Mesenchymal stem cell (in vitro differentiated cells and primary cell): Measurements from ENCODE around the gene NAIF1.
A peak's percentile ranks its signal among the peaks of the same experiment; 100 is the strongest.
"Not testable (repeated sequence)": the region's sequence is repeated elsewhere in the genome, so short reads cannot be mapped to it uniquely, and the experiment has no call there.

ENCODE experiments used
- DNase-seq: peaks from one replicate; pipeline ENCODE4 v3.0.0-alpha.2; 2013
- H2AFZ ChIP-seq: one replicate; pipeline ENCODE4 v1.6.1; 2013; ENCODE audit warnings: low read depth, mild to moderate bottlenecking, control low read depth, inconsistent platforms, low read length, moderate library complexity
- H2AK5ac ChIP-seq: 2 replicates; pipeline ENCODE4 v1.6.1; 2013; ENCODE audit warnings: low read length, moderate library complexity, mild to moderate bottlenecking, inconsistent platforms; ENCODE audit not compliant: severe bottlenecking
- H2BK120ac ChIP-seq: one replicate; pipeline ENCODE4 v1.6.1; 2013; ENCODE audit warnings: low read depth, mild to moderate bottlenecking, inconsistent platforms, low read length, moderate library complexity
- H2BK12ac ChIP-seq, 2 experiments: one replicate each; pipeline ENCODE4 v1.6.1; 2013; ENCODE audit warnings: inconsistent platforms in 2 of 2, low read length in 2 of 2, mild to moderate bottlenecking in 2 of 2, moderate library complexity in 2 of 2, control low read depth in 1 of 2
- H2BK15ac ChIP-seq: one replicate; pipeline ENCODE4 v1.6.1; 2013; ENCODE audit warnings: mild to moderate bottlenecking, low read depth, inconsistent platforms; ENCODE audit not compliant: poor library complexity, severe bottlenecking
- H2BK5ac ChIP-seq: 2 replicates; pipeline ENCODE4 v1.6.1; 2013; ENCODE audit warnings: low read depth, mild to moderate bottlenecking, low read length, control low read depth, inconsistent platforms; ENCODE audit not compliant: poor library complexity, severe bottlenecking
- H3K14ac ChIP-seq, 2 experiments: one replicate each; pipeline ENCODE4 v1.6.1; 2013; ENCODE audit warnings: inconsistent platforms in 2 of 2, low read length in 2 of 2, control low read depth in 1 of 2, mild to moderate bottlenecking in 1 of 2, moderate library complexity in 1 of 2
- H3K18ac ChIP-seq, 2 experiments: one replicate each; pipeline ENCODE4 v1.6.1; 2013; ENCODE audit warnings: inconsistent platforms in 2 of 2, low read length in 2 of 2, control low read depth in 1 of 2, low read depth in 1 of 2, mild to moderate bottlenecking in 1 of 2
- H3K23ac ChIP-seq, 2 experiments: one replicate each; pipeline ENCODE4 v1.6.1; 2013; ENCODE audit warnings: inconsistent platforms in 2 of 2, low read length in 2 of 2, mild to moderate bottlenecking in 2 of 2, moderate library complexity in 2 of 2, control low read depth in 1 of 2
- H3K27ac ChIP-seq: 2 replicates; pipeline ENCODE4 v1.5.1; 2013; ENCODE audit warnings: mild to moderate bottlenecking, moderate library complexity, low read length, control low read depth, inconsistent platforms; ENCODE audit not compliant: poor library complexity, severe bottlenecking
- H3K27me3 ChIP-seq, 2 experiments: 2 replicates each; pipeline versions ENCODE4 v1.6.1 to v1.7.0; 2013; ENCODE audit warnings: low read length in 2 of 2, mild to moderate bottlenecking in 2 of 2, moderate library complexity in 2 of 2, control low read depth in 1 of 2, inconsistent platforms in 1 of 2; ENCODE audit not compliant: control insufficient read depth in 1 of 2, insufficient read depth in 1 of 2
- H3K36me3 ChIP-seq, 2 experiments: 2 replicates each; pipeline versions ENCODE4 v1.6.1 to v1.7.0; 2013; ENCODE audit warnings: low read length in 2 of 2, control low read depth in 1 of 2, inconsistent platforms in 1 of 2, low read depth in 1 of 2, mild to moderate bottlenecking in 1 of 2; ENCODE audit not compliant: insufficient read depth in 2 of 2, control insufficient read depth in 1 of 2
- H3K4ac ChIP-seq, 2 experiments: one replicate each; pipeline ENCODE4 v1.6.1; 2013; ENCODE audit warnings: inconsistent platforms in 2 of 2, low read length in 2 of 2, mild to moderate bottlenecking in 2 of 2, moderate library complexity in 2 of 2, control low read depth in 1 of 2, low read depth in 1 of 2
- H3K4me1 ChIP-seq: 2 replicates; pipeline ENCODE4 v1.6.1; 2013; ENCODE audit warnings: low read depth, low read length, control low read depth; ENCODE audit not compliant: control insufficient read depth, insufficient read depth
- H3K4me2 ChIP-seq: 2 replicates; pipeline ENCODE4 v1.6.1; 2013; ENCODE audit warnings: low read length, mild to moderate bottlenecking, inconsistent platforms; ENCODE audit not compliant: poor library complexity, severe bottlenecking
- H3K4me3 ChIP-seq, 2 experiments: 2 replicates each; pipeline versions ENCODE4 v1.5.1 to v1.7.0; 2013; ENCODE audit warnings: low read length in 2 of 2, mild to moderate bottlenecking in 2 of 2, control low read depth in 1 of 2, low read depth in 1 of 2; ENCODE audit not compliant: insufficient read depth in 1 of 2
- H3K79me1 ChIP-seq: replicated peaks from 2 replicates; pipeline ENCODE4 v1.6.1; 2013; ENCODE audit warnings: mild to moderate bottlenecking, control low read depth, low read length, inconsistent platforms; ENCODE audit not compliant: poor library complexity, severe bottlenecking
- H3K9ac ChIP-seq: 2 replicates; pipeline ENCODE4 v1.7.0; 2013; ENCODE audit warnings: mild to moderate bottlenecking, low read length, moderate library complexity
- H3K9me3 ChIP-seq: 2 replicates; pipeline ENCODE4 v1.7.0; 2013; ENCODE audit warnings: mild to moderate bottlenecking, low read length; ENCODE audit not compliant: control insufficient read depth
- H4K8ac ChIP-seq: one replicate; pipeline ENCODE4 v1.6.1; 2013; ENCODE audit warnings: inconsistent platforms, mild to moderate bottlenecking, low read length, moderate library complexity
- H4K91ac ChIP-seq: one replicate; pipeline ENCODE4 v1.6.1; 2013; ENCODE audit warnings: mild to moderate bottlenecking, low read length, inconsistent platforms
- WGBS: methylation state at CpG from one replicate; pipeline ENCODE4 v1.1.7; 2013; ENCODE audit warnings: mixed read lengths; 5-methylcytosine and 5-hydroxymethylcytosine counted together

NAIF1 gene

GRCh38 chr9:128114326-128115186 lies 47.4 kb upstream of the NAIF1 start:
- Histone ChIP-seq H4K91ac (peak overlapping the region; percentile 21), H4K8ac (no peak overlapping the region), H3K4me2 (no peak overlapping the region), H2BK15ac (no peak overlapping the region), H3K23ac (no peak overlapping the region), H2BK12ac (no peak overlapping the region), H2BK5ac (no peak overlapping the region), H3K4ac (no peak overlapping the region), H3K27ac (no peak overlapping the region), H3K4me3 (no peak overlapping the region), H3K14ac (no peak overlapping the region), H2AFZ (no peak overlapping the region), H3K9ac (no peak overlapping the region), H3K79me1 (no peaks in the 10 kb centered on the region), H3K9me3 (no peaks in the 10 kb centered on the region), H2BK120ac (no peak overlapping the region), H3K4me1 (peaks cover 5% of the 10 kb centered on the region), H3K27me3 (no peaks in the 10 kb centered on the region), H3K18ac (no peak overlapping the region), H3K36me3 (peaks cover 4 to 40% of the 10 kb centered on the region in 2 experiments), H2AK5ac (no peak overlapping the region)
- DNase-seq, result no peak
- 92% methylated on average over 29 of the region's 29 CpGs for WGBS

- Histone ChIP-seq H3K79me1 (no peaks in the 10 kb centered on the region), H3K27ac (no peak overlapping the region), H3K4me3 (no peak overlapping the region), H3K14ac (no peak overlapping the region), H2AK5ac (no peak overlapping the region), H3K4me1 (peaks cover 5% of the 10 kb centered on the region), H4K8ac (no peak overlapping the region), H2AFZ (no peak overlapping the region), H3K27me3 (no peaks in the 10 kb centered on the region), H3K36me3 (peaks cover 12 to 41% of the 10 kb centered on the region in 2 experiments), H3K4me2 (no peak overlapping the region), H2BK5ac (no peak overlapping the region), H2BK120ac (no peak overlapping the region), H3K18ac (no peak overlapping the region), H3K4ac (no peak overlapping the region), H3K23ac (no peak overlapping the region), H4K91ac (no peak overlapping the region), H3K9me3 (no peaks in the 10 kb centered on the region), H3K9ac (no peak overlapping the region), H2BK15ac (no peak overlapping the region), H2BK12ac (no peak overlapping the region)
- WGBS, result 96% methylated on average over 12 of the region's 12 CpGs
- no peak for DNase-seq
These were observed 46.6 kb upstream of the NAIF1 start for GRCh38 chr9:128113526-128114325.

DNA sequence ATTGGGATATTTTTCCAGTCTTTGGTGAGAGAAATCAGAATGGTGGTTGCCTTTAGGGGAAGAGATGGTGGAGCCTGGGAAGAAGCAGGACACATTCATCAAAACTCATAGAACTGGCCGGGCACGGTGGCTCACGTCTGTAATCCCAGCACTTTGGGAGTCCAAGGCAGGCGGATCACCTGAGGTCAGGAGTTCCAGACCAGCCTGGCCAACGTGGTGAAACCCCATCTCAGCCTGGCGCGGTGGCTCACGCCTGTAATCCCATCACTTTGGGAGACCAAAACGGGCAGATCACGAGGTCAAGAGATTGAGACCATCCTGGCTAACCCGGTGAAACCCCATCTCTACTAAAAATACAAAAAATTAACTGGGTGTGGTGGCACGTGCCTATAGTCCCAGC lies 44.6 kb upstream of the NAIF1 start:
- not testable (repeated sequence) for H4K8ac ChIP-seq, H3K4ac ChIP-seq, H2BK15ac ChIP-seq, H3K14ac ChIP-seq, H3K27ac ChIP-seq, H4K91ac ChIP-seq, H3K4me1 ChIP-seq, H2BK12ac ChIP-seq, H3K18ac ChIP-seq, H2AK5ac ChIP-seq, H3K9me3 ChIP-seq, H2AFZ ChIP-seq, H3K9ac ChIP-seq, H3K4me3 ChIP-seq, DNase-seq, H2BK5ac ChIP-seq, H3K27me3 ChIP-seq, H3K4me2 ChIP-seq, H3K79me1 ChIP-seq, H3K23ac ChIP-seq, H2BK120ac ChIP-seq
- WGBS, result 89% methylated on average over 12 of the region's 12 CpGs
- peaks cover 32 to 61% of the 10 kb centered on the region in 2 experiments for H3K36me3 ChIP-seq

- H2BK15ac ChIP-seq, result no peak overlapping the region
- H3K36me3 ChIP-seq, result peaks cover 51 to 57% of the 10 kb centered on the region in 2 experiments
- H3K27me3 ChIP-seq, result no peaks in the 10 kb centered on the region
- H2BK5ac ChIP-seq, result no peak overlapping the region
- H3K4me2 ChIP-seq, result no peak overlapping the region
- no peak overlapping the region for H2AK5ac ChIP-seq
- no peak overlapping the region for H3K9ac ChIP-seq
- H3K4ac ChIP-seq, result no peak overlapping the region
- H4K8ac ChIP-seq, result no peak overlapping the region
- no peak for DNase-seq
- H3K4me3 ChIP-seq, result no peak overlapping the region
- no peak overlapping the region for H3K23ac ChIP-seq
- H3K9me3 ChIP-seq, result no peaks in the 10 kb centered on the region
- H3K4me1 ChIP-seq, result peaks cover 4% of the 10 kb centered on the region
- H3K27ac ChIP-seq, result no peak overlapping the region
- H2AFZ ChIP-seq, result no peak overlapping the region
- H4K91ac ChIP-seq, result no peak overlapping the region
- no peak overlapping the region for H3K18ac ChIP-seq
- peaks cover 23% of the 10 kb centered on the region for H3K79me1 ChIP-seq
- H2BK120ac ChIP-seq, result no peak overlapping the region
- H2BK12ac ChIP-seq, result no peak overlapping the region
- 80% methylated on average over 16 of the region's 20 CpGs for WGBS
- H3K14ac ChIP-seq, result no peak overlapping the region
These were observed 42.1 kb upstream of the NAIF1 start for GRCh38 chr9:128109050-128109709.
